ENCODE measurements around the gene ERICH3.

Gene ERICH3

DNA sequence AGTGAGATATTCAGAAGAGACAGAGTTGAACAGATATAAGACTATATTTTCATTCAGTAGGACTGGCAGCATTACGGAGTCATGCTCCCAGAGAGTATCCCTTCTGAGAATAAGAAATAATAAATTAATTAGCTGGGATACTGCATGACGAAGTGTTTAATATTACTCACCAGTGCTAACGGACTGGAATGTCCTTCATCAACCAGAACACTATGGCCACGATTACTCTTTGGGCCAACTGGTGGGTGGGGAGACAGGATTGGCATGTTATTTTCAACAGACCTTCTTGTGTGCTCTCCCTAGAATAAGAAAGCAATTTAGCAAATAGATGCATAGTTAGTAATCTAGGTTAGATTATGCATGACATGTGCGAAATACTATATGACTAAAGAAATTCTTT is 32.4 kb downstream of the ERICH3 start:
- no peak for TF ChIP-seq ARNT (IDR thresholded peaks at IDR 0.05)
- no peak for TF ChIP-seq LEF1 (IDR thresholded peaks at IDR 0.05; ENCODE audit: borderline replicate concordance)
- POLR2A ChIA-PET = no interaction called here
- CTCF ChIA-PET = no interaction called here
- no peak for DNase-seq (ENCODE audit: extremely low spot score)

DNA sequence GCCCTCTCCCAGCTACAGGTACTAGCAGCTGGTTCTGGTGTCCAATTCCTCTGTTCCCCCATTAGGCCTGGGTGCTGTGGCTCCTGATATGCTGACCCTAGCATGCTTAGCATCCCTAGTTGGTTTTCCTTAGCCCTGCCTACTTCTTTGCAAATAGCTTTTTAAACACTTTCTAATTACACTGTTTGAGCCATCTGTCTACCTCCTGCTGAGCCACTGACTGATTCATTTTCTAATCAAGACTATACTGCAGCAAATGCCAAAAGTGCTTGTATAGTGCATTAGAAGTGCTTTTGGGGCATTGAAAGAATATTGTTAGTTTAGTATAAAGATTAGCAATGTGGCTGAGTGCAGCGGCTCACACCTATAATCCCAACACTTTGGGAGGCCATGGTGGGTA is 36.3 kb downstream of the ERICH3 start:
- ChIA-PET CTCF (no interaction called here), POLR2A (no interaction called here)
- DNase-seq (ENCODE audit: extremely low spot score) = no peak
- TF ChIP-seq, protein P1, sequence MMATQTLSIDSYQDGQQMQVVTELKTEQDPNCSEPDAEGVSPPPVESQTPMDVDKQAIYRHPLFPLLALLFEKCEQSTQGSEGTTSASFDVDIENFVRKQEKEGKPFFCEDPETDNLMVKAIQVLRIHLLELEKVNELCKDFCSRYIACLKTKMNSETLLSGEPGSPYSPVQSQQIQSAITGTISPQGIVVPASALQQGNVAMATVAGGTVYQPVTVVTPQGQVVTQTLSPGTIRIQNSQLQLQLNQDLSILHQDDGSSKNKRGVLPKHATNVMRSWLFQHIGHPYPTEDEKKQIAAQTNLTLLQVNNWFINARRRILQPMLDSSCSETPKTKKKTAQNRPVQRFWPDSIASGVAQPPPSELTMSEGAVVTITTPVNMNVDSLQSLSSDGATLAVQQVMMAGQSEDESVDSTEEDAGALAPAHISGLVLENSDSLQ (IDR thresholded peaks at IDR 0.05) = no peak
- no peak for TF ChIP-seq NFRKB (IDR thresholded peaks at IDR 0.05)
- TF ChIP-seq TARDBP (IDR thresholded peaks at IDR 0.05) = no peak
- TF ChIP-seq HDGF (IDR thresholded peaks at IDR 0.05; ENCODE audit: borderline replicate concordance) = no peak
- no peak for TF ChIP-seq ELF4 (IDR thresholded peaks at IDR 0.05)

DNA sequence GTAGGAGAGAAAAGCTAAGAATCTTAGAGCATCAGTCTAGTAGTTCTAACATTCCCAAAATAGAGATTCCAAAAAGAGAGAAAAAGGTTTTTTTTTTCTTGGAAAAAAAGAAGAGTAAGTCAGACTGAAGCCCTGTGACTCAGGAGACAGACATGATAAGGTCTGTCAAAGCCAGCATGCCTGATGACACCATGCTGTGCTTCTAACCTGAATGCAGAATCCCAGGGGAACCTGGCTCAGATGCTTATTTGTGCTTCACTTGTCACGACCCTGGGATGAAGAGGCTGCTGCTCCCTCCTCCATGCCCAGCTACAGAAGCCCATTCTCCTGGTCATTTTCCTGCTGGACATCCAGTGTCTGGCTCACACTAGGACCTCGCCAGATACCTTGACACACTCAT is 44.3 kb downstream of the ERICH3 start:
- TF ChIP-seq, protein P1 (IDR thresholded peaks at IDR 0.05) = no peak
- no peak for TF ChIP-seq ZNF384 (IDR thresholded peaks at IDR 0.05)
- TF ChIP-seq BHLHE40 (IDR thresholded peaks at IDR 0.05; ENCODE audit: borderline replicate concordance) = no peak
- no peak for TF ChIP-seq SUZ12 (IDR thresholded peaks at IDR 0.05)
- no peak for TF ChIP-seq TARDBP (IDR thresholded peaks at IDR 0.05)
- no peak for TF ChIP-seq SP1 (IDR thresholded peaks at IDR 0.05)
- TF ChIP-seq ARNT (IDR thresholded peaks at IDR 0.05) = no peak
- no peak for TF ChIP-seq NFRKB (IDR thresholded peaks at IDR 0.05)
- TF ChIP-seq FOXM1 (IDR thresholded peaks at IDR 0.05; ENCODE audit: borderline replicate concordance) = no peak
- no peak for TF ChIP-seq HDGF (IDR thresholded peaks at IDR 0.05; ENCODE audit: borderline replicate concordance)
- TF ChIP-seq L3MBTL2 (conservative IDR thresholded peaks at IDR 0.05) = no peak
- no peak for TF ChIP-seq FOXK2 (IDR thresholded peaks at IDR 0.05)
- TF ChIP-seq FOXA1 (IDR thresholded peaks at IDR 0.05) = no peak
- TF ChIP-seq LEF1 (IDR thresholded peaks at IDR 0.05; ENCODE audit: borderline replicate concordance) = no peak
- no peak for TF ChIP-seq CTBP1 (IDR thresholded peaks at IDR 0.05; ENCODE audit: borderline replicate concordance)
- no peak for TF ChIP-seq ELF4 (IDR thresholded peaks at IDR 0.05)
- ChIA-PET CTCF (no interaction called here), POLR2A (no interaction called here)
- no peak for DNase-seq (ENCODE audit: extremely low spot score)

DNA sequence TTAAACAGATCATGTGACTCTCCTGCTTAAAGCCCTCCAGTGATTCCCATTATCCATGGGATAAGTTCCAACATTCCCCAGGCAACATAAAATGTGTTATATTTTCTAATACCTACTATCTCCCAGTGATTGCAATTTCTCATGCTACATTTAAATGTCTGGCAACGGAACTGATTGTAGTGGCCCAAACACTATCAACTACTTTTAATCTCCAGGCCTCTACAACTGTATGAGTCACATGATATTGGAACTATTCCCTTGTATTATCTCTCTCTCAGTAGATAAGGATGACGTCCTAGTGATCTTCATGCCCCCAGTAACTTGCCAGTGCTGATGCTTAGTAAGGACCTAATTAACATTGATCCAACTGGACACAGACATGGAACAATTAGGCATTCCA is 49.9 kb downstream of the ERICH3 start:
- TF ChIP-seq TARDBP (IDR thresholded peaks at IDR 0.05) = no peak
- TF ChIP-seq FOXA1 (IDR thresholded peaks at IDR 0.05) = no peak
- TF ChIP-seq FOXM1 (IDR thresholded peaks at IDR 0.05; ENCODE audit: borderline replicate concordance) = no peak
- TF ChIP-seq ELF4 (IDR thresholded peaks at IDR 0.05) = no peak
- TF ChIP-seq CTBP1 (IDR thresholded peaks at IDR 0.05; ENCODE audit: borderline replicate concordance) = no peak
- TF ChIP-seq, protein P1 (IDR thresholded peaks at IDR 0.05) = no peak
- CTCF ChIA-PET = interaction anchor here (0.6 kb wide), 1 partner anchor 54 kb away, joined by 3 read pairs; no protein-coding TSS in a partner anchor
- POLR2A ChIA-PET = no interaction called here

DNA sequence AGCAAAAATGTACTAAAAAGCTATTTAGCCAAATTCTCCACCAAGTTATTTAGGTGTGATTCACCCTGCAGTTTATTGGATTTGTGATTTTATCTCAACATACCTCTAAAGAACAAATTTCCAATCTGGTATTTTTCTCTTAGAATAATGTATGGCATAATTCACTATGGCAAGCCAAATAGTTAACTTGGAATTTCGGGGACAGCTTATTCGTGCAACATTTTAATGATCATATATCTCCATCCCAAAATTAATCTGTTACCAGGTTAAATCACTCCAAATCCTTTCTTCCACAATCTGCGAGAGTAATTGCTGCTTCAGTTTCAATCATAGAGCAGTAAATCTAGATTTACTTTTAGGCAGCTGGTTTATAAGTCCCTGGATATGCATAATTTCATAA is 53.4 kb downstream of the ERICH3 start:
- TF ChIP-seq TARDBP (IDR thresholded peaks at IDR 0.05) (no peak), SUZ12 (IDR thresholded peaks at IDR 0.05) (no peak), ZNF384 (IDR thresholded peaks at IDR 0.05) (no peak), FOXM1 (IDR thresholded peaks at IDR 0.05; ENCODE audit: borderline replicate concordance) (no peak), LEF1 (IDR thresholded peaks at IDR 0.05; ENCODE audit: borderline replicate concordance) (no peak), ARNT (IDR thresholded peaks at IDR 0.05) (no peak), CTBP1 (IDR thresholded peaks at IDR 0.05; ENCODE audit: borderline replicate concordance) (no peak), FOXK2 (IDR thresholded peaks at IDR 0.05) (no peak)
- DNase-seq (ENCODE audit: extremely low spot score) = no peak
- ChIA-PET CTCF (no interaction called here), POLR2A (no interaction called here)

More for the DNA sequence above, 49.9 kb downstream of the ERICH3 start:
- DNase-seq (ENCODE audit: extremely low spot score) = no peak

DNA sequence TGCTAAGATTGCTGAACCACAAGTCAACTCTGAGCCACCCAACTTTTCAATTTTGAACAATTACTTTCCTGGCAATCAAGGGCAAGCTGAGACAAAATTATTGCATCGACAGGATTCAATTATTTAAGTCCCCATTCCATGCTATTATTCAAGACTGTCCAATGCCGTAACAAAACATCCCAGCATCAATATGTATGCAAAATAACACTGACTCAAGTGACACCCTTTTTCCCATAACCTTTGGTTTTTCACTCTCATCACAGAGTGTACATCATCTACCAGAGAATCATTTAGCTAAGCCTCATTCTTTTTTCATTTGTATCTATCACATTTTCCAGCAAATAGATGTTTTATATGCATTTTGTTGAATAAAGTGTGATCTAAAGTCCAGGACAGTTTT is 54.6 kb downstream of the ERICH3 start:
- ChIA-PET CTCF (no interaction called here), POLR2A (no interaction called here)
- no peak for DNase-seq (ENCODE audit: extremely low spot score)
- TF ChIP-seq, protein P1 (IDR thresholded peaks at IDR 0.05) = no peak
- TF ChIP-seq BHLHE40 (IDR thresholded peaks at IDR 0.05; ENCODE audit: borderline replicate concordance) = no peak
- TF ChIP-seq LEF1 (IDR thresholded peaks at IDR 0.05; ENCODE audit: borderline replicate concordance) = no peak
- no peak for TF ChIP-seq HDGF (IDR thresholded peaks at IDR 0.05; ENCODE audit: borderline replicate concordance)
- TF ChIP-seq FOXA1 (IDR thresholded peaks at IDR 0.05) = no peak
- no peak for TF ChIP-seq CTBP1 (IDR thresholded peaks at IDR 0.05; ENCODE audit: borderline replicate concordance)
- no peak for TF ChIP-seq ARNT (IDR thresholded peaks at IDR 0.05)
- TF ChIP-seq FOXK2 (IDR thresholded peaks at IDR 0.05) = no peak
- no peak for TF ChIP-seq NFRKB (IDR thresholded peaks at IDR 0.05)
- TF ChIP-seq SP1 (IDR thresholded peaks at IDR 0.05) = no peak
- no peak for TF ChIP-seq FOXM1 (IDR thresholded peaks at IDR 0.05; ENCODE audit: borderline replicate concordance)
- TF ChIP-seq L3MBTL2 (conservative IDR thresholded peaks at IDR 0.05) = no peak

DNA sequence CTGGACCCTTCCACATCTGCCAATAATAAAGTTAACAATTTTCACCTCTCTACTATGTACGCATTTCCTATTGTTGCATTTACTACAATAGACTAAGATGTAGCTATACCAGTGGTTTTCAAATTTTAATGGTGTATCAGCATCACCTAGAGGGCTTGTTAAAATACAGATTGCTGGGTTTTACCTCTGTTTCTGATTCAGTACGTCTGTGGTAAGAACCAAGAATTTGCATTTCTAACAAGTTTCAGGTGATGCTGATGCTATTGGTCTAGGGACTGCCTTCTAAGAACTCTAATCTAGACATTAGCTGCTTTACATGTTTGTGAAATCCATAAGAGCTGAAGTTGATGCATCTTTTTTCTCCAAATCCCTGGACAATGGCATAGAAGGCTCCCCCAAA is 59.7 kb downstream of the ERICH3 start:
- ChIA-PET POLR2A (no interaction called here), CTCF (no interaction called here)
- DNase-seq (ENCODE audit: extremely low spot score) = no peak
- TF ChIP-seq FOXM1 (IDR thresholded peaks at IDR 0.05; ENCODE audit: borderline replicate concordance) = no peak
- TF ChIP-seq HDGF (IDR thresholded peaks at IDR 0.05; ENCODE audit: borderline replicate concordance) = no peak
- no peak for TF ChIP-seq ZNF384 (IDR thresholded peaks at IDR 0.05)
- no peak for TF ChIP-seq SUZ12 (IDR thresholded peaks at IDR 0.05)
- TF ChIP-seq L3MBTL2 (conservative IDR thresholded peaks at IDR 0.05) = no peak
- TF ChIP-seq CTBP1 (IDR thresholded peaks at IDR 0.05; ENCODE audit: borderline replicate concordance) = no peak
- TF ChIP-seq TARDBP (IDR thresholded peaks at IDR 0.05) = no peak
- no peak for TF ChIP-seq ELF4 (IDR thresholded peaks at IDR 0.05)
- TF ChIP-seq FOXA1 (IDR thresholded peaks at IDR 0.05) = no peak
- no peak for TF ChIP-seq FOXK2 (IDR thresholded peaks at IDR 0.05)
